Sigmoid colon (tissue), 4 donors: ENCODE results near the gene PAPPA.

Source experiments
- CTCF ChIP-seq, 4 experiments: fragments of 450-650 bp in 3 of 4; fragments of 200-600 bp in 1 of 4; IDR thresholded peaks; one replicate each; pipeline ENCODE4 v1.5.1; 2016 to 2019; ENCODE audit warnings: antibody characterized with exemption in 4 of 4, mild to moderate bottlenecking in 3 of 4, moderate library complexity in 2 of 4
- EP300 ChIP-seq, 4 donors: sonication (generic); formaldehyde crosslinking; IDR thresholded peaks; one replicate each; pipeline ENCODE4 v1.6.1; 2017; ENCODE audit warnings: antibody characterized with exemption in 4 of 4
- POLR2A ChIP-seq, 2 donors: fragments of 450-650 bp; IDR thresholded peaks; one replicate each; pipeline ENCODE4 v1.6.1; 2016; ENCODE audit warnings: antibody characterized with exemption in 2 of 2, mild to moderate bottlenecking in 2 of 2, moderate library complexity in 2 of 2
- POLR2AphosphoS5 ChIP-seq, 4 donors: sonication (generic); formaldehyde crosslinking; IDR thresholded peaks; one replicate each; pipeline ENCODE4 v1.6.1; 2017; ENCODE audit warnings: antibody characterized with exemption in 4 of 4

- TF ChIP-seq CTCF (IDR thresholded peaks at IDR 0.05) (no peak), EP300 (IDR thresholded peaks at IDR 0.05) (no peak), POLR2A (IDR thresholded peaks at IDR 0.05) (no peak), POLR2AphosphoS5 (IDR thresholded peaks at IDR 0.05) (no peak)
Observed at GRCh38 chr9:116147821-116148220, 5.8 kb upstream of the PAPPA start.
